IMR-90 (cell line): ENCODE measurements around the gene POMGNT2.

Source experiments
- CHD1 ChIP-seq: IDR thresholded peaks from 2 replicates; pipeline ENCODE4 v1.6.1; 2012; ENCODE audit warnings: low read depth, low read length, improper control_type of control experiment
- MAFK ChIP-seq: IDR thresholded peaks from 2 replicates; pipeline ENCODE4 v1.6.1; 2012; ENCODE audit warnings: low read depth, low read length, improper control_type of control experiment
- MAZ ChIP-seq: IDR thresholded peaks from 2 replicates; pipeline ENCODE4 v1.6.1; 2012; ENCODE audit warnings: low read depth, mild to moderate bottlenecking, low read length, improper control_type of control experiment, moderate library complexity, borderline replicate concordance
- MXI1 ChIP-seq: IDR thresholded peaks from 2 replicates; pipeline ENCODE4 v1.6.1; 2012; ENCODE audit warnings: low read depth, mild to moderate bottlenecking, low read length, moderate library complexity, borderline replicate concordance
- POLR2A ChIP-seq: IDR thresholded peaks from 2 replicates; pipeline ENCODE4 v1.6.1; 2012; ENCODE audit warnings: mild to moderate bottlenecking, low read depth, low read length
- RAD21 ChIP-seq: IDR thresholded peaks from 2 replicates; pipeline ENCODE4 v1.6.1; 2012; ENCODE audit warnings: low read length, improper control_type of control experiment
- TF ChIP-seq, protein P1 (sequence below): fragments of 150-350 bp; IDR thresholded peaks from 2 replicates; pipeline ENCODE4 v1.6.1; 2016; ENCODE audit warnings: low read depth, mild to moderate bottlenecking, low read length, moderate library complexity, borderline replicate concordance
- TF ChIP-seq, protein P2 (sequence below): conservative IDR thresholded peaks from 2 replicates; pipeline ENCODE4 v1.5.1; 2012; ENCODE audit warnings: mild to moderate bottlenecking, low read depth, low read length, improper control_type of control experiment

DNA sequence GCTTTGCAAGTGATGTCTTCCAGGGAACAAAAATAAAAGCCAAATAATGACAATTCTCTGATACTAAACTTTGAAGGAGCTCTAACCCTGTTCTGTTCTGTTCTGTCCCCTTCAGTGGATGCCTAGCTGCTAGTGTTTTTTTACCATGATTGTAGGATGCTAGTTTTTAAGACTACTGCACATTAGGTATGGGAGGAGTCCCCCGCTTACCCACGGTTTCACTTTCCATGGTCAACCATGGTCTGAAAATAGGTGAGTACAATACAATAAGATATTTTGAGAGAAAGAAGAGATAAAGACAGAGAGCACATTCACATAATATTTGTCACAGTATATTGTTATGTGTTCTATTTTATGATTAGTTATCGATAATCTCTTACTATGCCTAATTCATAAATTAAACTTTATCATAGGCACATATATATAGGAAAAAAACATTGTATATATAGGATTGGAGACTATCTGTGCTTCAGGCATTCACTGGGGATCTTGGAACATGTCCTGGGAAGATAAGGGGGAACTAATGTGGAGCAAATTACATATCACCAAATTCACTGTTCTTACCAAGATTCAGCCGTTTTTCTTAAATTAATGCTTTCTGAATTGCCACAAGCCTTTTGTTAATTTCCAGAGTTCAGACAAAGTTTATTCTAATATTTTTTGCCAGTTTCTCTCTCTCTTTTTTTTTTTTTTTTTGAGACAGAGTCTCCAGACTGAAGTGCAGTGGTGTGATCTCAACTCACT lies 32.8 kb upstream of the POMGNT2 start:
- TF ChIP-seq, protein P1, sequence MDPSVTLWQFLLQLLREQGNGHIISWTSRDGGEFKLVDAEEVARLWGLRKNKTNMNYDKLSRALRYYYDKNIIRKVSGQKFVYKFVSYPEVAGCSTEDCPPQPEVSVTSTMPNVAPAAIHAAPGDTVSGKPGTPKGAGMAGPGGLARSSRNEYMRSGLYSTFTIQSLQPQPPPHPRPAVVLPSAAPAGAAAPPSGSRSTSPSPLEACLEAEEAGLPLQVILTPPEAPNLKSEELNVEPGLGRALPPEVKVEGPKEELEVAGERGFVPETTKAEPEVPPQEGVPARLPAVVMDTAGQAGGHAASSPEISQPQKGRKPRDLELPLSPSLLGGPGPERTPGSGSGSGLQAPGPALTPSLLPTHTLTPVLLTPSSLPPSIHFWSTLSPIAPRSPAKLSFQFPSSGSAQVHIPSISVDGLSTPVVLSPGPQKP: no peak
- TF ChIP-seq RAD21 (no peak), MAFK (no peak), POLR2A (no peak), CHD1 (no peak), MXI1 (no peak), MAZ (no peak)
- TF ChIP-seq, protein P2, sequence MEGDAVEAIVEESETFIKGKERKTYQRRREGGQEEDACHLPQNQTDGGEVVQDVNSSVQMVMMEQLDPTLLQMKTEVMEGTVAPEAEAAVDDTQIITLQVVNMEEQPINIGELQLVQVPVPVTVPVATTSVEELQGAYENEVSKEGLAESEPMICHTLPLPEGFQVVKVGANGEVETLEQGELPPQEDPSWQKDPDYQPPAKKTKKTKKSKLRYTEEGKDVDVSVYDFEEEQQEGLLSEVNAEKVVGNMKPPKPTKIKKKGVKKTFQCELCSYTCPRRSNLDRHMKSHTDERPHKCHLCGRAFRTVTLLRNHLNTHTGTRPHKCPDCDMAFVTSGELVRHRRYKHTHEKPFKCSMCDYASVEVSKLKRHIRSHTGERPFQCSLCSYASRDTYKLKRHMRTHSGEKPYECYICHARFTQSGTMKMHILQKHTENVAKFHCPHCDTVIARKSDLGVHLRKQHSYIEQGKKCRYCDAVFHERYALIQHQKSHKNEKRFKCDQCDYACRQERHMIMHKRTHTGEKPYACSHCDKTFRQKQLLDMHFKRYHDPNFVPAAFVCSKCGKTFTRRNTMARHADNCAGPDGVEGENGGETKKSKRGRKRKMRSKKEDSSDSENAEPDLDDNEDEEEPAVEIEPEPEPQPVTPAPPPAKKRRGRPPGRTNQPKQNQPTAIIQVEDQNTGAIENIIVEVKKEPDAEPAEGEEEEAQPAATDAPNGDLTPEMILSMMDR: no peak
